ENCODE measurements around the gene SLC22A12.
A peak's percentile ranks its signal among the peaks of the same experiment; 100 is the strongest.
"Not testable (repeated sequence)": the region's sequence is repeated elsewhere in the genome, so short reads cannot be mapped to it uniquely, and the experiment has no call there.

Gene SLC22A12

GRCh38 chr11:64559351-64560138, 31.5 kb upstream of the SLC22A12 start:
- no peak for TF ChIP-seq POLR2A (IDR thresholded peaks at IDR 0.05; ENCODE audit: low read depth, low read length)
- FAIRE-seq: no peak
- DNase-seq (ENCODE audit: insufficient read length, low spot score): no peak

DNA sequence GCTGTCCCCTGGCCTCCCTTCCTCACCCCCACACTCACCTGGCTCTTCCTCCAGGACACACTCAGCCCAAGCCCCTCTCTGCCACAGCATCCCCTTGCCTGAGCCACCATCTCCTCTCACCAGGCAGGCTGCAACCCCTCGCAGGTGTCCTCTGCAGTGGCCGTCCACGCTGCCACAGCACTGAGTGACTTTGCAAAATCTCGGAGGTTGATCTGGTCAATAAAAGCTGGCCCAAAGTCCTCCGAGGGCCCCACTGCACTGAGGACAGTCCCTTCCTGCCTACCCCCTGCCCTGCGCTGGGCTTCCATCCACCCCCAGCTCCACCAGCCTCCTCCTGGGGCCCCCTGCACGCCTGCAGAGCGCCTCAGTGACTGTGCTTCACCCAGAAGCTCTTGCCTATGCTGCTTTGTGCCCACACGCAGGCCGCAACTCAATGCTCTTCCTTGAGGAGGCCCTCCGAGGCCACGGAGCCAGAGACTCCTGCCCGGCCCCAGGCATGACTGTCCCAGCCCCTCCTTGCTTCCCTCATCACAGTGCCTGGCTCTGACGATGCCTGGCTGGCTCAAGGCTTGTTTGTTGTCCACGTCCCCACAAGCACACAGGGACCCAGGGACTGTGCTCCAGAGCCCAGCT, 30.8 kb upstream of the SLC22A12 start:
- no peak for FAIRE-seq
- TF ChIP-seq POLR2A (IDR thresholded peaks at IDR 0.05; ENCODE audit: low read depth, low read length): no peak
- DNase-seq (ENCODE audit: insufficient read length, low spot score): no peak

DNA sequence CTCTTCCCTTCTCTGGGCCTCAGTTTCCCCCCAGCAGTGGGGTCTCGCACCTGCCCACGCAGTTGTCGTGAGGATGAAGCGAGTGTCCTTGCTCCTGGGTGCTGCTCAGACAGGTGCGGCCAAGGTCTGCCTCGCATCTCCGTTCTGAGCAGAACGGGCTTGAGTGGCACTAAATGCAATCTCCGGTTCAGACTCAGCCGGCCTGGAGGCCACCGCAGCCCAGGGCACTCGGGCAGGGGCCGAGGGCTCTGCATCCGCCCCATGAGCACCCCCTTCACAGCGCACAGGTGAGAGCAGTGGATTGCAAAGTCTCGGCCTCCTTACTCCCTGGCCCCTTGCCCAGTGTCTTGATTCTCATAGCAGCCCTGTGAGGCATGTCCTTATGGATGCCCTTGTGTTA, 30.1 kb upstream of the SLC22A12 start:
- FAIRE-seq: no peak
- TF ChIP-seq POLR2A (IDR thresholded peaks at IDR 0.05; ENCODE audit: low read depth, low read length): no peak
- no peak for DNase-seq (ENCODE audit: insufficient read length, low spot score)

DNA sequence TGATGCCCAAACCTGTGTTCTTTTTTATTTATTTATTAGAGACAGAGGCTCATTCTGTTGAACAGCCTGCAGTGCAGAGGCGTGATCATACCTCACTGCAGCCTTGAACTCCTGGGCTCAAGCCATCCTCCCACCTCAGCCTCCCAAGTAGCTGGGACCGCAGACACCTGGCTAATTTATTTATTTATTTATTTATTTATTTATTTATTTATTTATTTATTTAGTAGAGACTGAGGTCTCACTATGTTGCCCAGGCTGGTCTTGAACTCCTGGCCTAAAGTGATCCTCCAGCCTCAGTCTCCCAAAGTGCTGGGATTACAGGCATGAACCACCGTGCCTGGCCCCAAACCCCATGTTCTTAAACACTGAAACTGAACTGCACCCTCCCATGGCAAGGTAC, 29.6 kb upstream of the SLC22A12 start:
- not testable (repeated sequence) for FAIRE-seq

DNA sequence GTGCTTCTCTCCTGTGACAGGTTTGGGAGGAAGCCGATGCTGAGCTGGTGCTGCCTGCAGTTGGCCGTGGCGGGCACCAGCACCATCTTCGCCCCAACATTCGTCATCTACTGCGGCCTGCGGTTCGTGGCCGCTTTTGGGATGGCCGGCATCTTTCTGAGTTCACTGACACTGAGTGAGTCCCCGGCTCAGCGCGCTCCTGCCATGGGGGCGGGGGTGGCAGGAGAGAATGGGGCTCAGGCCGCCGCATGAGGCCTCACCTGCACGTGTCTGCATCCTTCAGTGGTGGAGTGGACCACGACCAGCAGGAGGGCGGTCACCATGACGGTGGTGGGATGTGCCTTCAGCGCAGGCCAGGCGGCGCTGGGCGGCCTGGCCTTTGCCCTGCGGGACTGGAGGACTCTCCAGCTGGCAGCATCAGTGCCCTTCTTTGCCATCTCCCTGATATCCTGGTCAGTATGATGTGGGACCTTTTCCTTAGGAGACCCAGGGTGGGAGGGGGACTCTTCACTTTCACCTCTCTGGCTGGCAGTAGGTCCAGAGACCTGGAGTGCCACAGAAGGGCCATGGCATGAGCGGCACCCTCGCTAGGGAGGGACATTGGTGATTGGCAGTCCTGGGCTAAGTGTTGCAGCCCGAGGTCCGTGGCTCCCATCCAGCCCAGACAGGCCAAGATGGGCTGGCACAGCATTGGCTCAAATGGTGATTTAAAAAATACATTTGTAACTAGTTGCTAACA, 28.9 kb upstream of the SLC22A12 start:
- TF ChIP-seq POLR2A (IDR thresholded peaks at IDR 0.05; ENCODE audit: low read depth, low read length): no peak
- FAIRE-seq: no peak
- no peak for DNase-seq (ENCODE audit: insufficient read length, low spot score)

More for the DNA sequence above, 29.6 kb upstream of the SLC22A12 start:
- not testable (repeated sequence) for DNase-seq (ENCODE audit: insufficient read length, low spot score)

GRCh38 chr11:64562723-64563351, 28.2 kb upstream of the SLC22A12 start:
- TF ChIP-seq POLR2A (IDR thresholded peaks at IDR 0.05; ENCODE audit: low read depth, low read length): no peak
- DNase-seq (ENCODE audit: insufficient read length, low spot score) (no peak), FAIRE-seq (no peak)

- FAIRE-seq (no peak), DNase-seq (ENCODE audit: insufficient read length, low spot score) (no peak)
- TF ChIP-seq POLR2A (IDR thresholded peaks at IDR 0.05; ENCODE audit: low read depth, low read length): no peak
Measured at GRCh38 chr11:64563966-64564365, 27.1 kb upstream of the SLC22A12 start.

DNA sequence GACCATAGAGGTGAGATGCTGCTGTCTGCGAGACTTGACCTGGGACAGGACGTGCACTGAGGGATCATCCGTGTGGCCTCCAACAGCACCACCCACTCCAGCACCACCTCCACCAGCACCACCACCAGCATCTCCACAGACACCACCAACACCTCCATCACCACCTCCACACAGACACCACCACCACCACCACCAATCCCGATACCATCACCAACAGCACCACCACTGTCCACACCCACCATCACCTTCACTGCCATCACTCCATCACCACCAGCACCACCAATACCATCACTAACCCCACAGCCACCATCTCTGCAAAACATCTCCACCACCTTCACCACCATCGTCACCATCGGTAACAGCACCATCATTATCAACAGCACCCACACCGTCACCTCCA, 26.6 kb upstream of the SLC22A12 start:
- DNase-seq (ENCODE audit: insufficient read length, low spot score) (no peak), FAIRE-seq (no peak)
- TF ChIP-seq POLR2A (IDR thresholded peaks at IDR 0.05; ENCODE audit: low read depth, low read length): no peak

GRCh38 chr11:64564947-64565889, 25.8 kb upstream of the SLC22A12 start:
- DNase-seq (ENCODE audit: insufficient read length, low spot score): no peak
- FAIRE-seq: no peak
- no peak for TF ChIP-seq POLR2A (IDR thresholded peaks at IDR 0.05; ENCODE audit: low read depth, low read length)

GRCh38 chr11:64566042-64566914, 24.7 kb upstream of the SLC22A12 start:
- DNase-seq (ENCODE audit: insufficient read length, low spot score) (peak; percentile 95), FAIRE-seq (peak; percentile 23)
- no peak for TF ChIP-seq POLR2A (IDR thresholded peaks at IDR 0.05; ENCODE audit: low read depth, low read length)

- FAIRE-seq (no peak), DNase-seq (ENCODE audit: insufficient read length, low spot score) (no peak)
- TF ChIP-seq POLR2A (IDR thresholded peaks at IDR 0.05; ENCODE audit: low read depth, low read length): peak; percentile 20; the same call in 1 of the 2 replicates
Measured at GRCh38 chr11:64566915-64567891, 23.8 kb upstream of the SLC22A12 start.

Data from H54 (cell line).